GM12878 (cell line): ENCODE measurements around the gene NFATC2. TPM values are rescaled to one million over a fixed set of nuclear protein-coding genes. Genes with fewer than 3 reads are reported as not detected.
A peak's percentile ranks its signal among the peaks of the same experiment; 100 is the strongest.

Experiments
- ATF3 ChIP-seq: IDR thresholded peaks from 2 replicates; pipeline ENCODE4 v1.6.1; 2011; ENCODE audit warnings: low read depth, mild to moderate bottlenecking, low read length, moderate library complexity, borderline replicate concordance; ENCODE audit errors: extremely low read depth
- BMI1 ChIP-seq: fragments of 450-650 bp; IDR thresholded peaks from 2 replicates; pipeline ENCODE4 v1.6.1; 2016; ENCODE audit warnings: mild to moderate bottlenecking, moderate library complexity, borderline replicate concordance
- CBX5 ChIP-seq: sonication (generic); IDR thresholded peaks from 2 replicates; pipeline ENCODE4 v1.6.1; 2016; ENCODE audit warnings: low read depth, moderate library complexity, mild to moderate bottlenecking, inconsistent platforms
- CEBPB ChIP-seq, 2 experiments: fragments of 150-350 bp in 1 of 2; IDR thresholded peaks; 2 replicates each; pipeline ENCODE4 v1.6.1; 2012 to 2014; ENCODE audit warnings: low read depth in 2 of 2, low read length in 2 of 2, borderline replicate concordance in 1 of 2, inconsistent platforms in 1 of 2
- CHD1 ChIP-seq: IDR thresholded peaks from 2 replicates; pipeline ENCODE4 v1.6.1; 2012; ENCODE audit warnings: low read depth, low read length, improper control_type of control experiment
- CHD2 ChIP-seq: IDR thresholded peaks from 2 replicates; pipeline ENCODE4 v1.6.1; 2011; ENCODE audit warnings: low read depth, low read length, improper control_type of control experiment, borderline replicate concordance
- CHD4 ChIP-seq: fragments of 200-600 bp; sonication (generic); IDR thresholded peaks from 2 replicates; pipeline ENCODE4 v1.6.1; 2016; ENCODE audit warnings: mild to moderate bottlenecking
- EGR1 ChIP-seq, 2 experiments: IDR thresholded peaks; 1 replicate in 1 of 2; 2 replicates in 1 of 2; pipeline ENCODE4 v1.6.1; 2011 to 2012; ENCODE audit warnings: low read depth in 2 of 2, low read length in 2 of 2, borderline replicate concordance in 1 of 2, mild to moderate bottlenecking in 1 of 2, moderate library complexity in 1 of 2
- EZH2 ChIP-seq: IDR thresholded peaks from 2 replicates; pipeline ENCODE4 v1.6.1; 2012; ENCODE audit warnings: low read depth, mild to moderate bottlenecking, control low read depth, inconsistent platforms, low read length, borderline replicate concordance; ENCODE audit not compliant: control insufficient read depth
- HCFC1 ChIP-seq: fragments of 150-350 bp; IDR thresholded peaks from 2 replicates; pipeline ENCODE4 v1.6.1; 2014; ENCODE audit warnings: low read length
- HDAC2 ChIP-seq: fragments of 200-600 bp; sonication (generic); IDR thresholded peaks from 2 replicates; pipeline ENCODE4 v1.6.1; 2017
- HDGF ChIP-seq: fragments of 450-650 bp; IDR thresholded peaks from 2 replicates; pipeline ENCODE4 v1.6.1; 2016; ENCODE audit warnings: antibody characterized with exemption
- KDM1A ChIP-seq: fragments of 200-600 bp; sonication (generic); IDR thresholded peaks from 2 replicates; pipeline ENCODE4 v1.6.1; 2016; ENCODE audit warnings: borderline replicate concordance
- MEF2B ChIP-seq: fragments of 450-650 bp; IDR thresholded peaks from 2 replicates; pipeline ENCODE4 v1.6.1; 2018; ENCODE audit warnings: mild to moderate bottlenecking, moderate library complexity; ENCODE audit not compliant: partially characterized antibody, poor library complexity, severe bottlenecking
- MXI1 ChIP-seq: fragments of 150-350 bp; IDR thresholded peaks from 2 replicates; pipeline ENCODE4 v1.6.1; 2011; ENCODE audit warnings: low read depth, mild to moderate bottlenecking, inconsistent platforms, low read length, improper control_type of control experiment
- PAX5 ChIP-seq: IDR thresholded peaks from 2 replicates; pipeline ENCODE4 v1.6.1; 2011; ENCODE audit warnings: low read depth, low read length, borderline replicate concordance
- PML ChIP-seq: IDR thresholded peaks from 2 replicates; pipeline ENCODE4 v1.6.1; 2012; ENCODE audit warnings: low read length, inconsistent platforms
- SIX5 ChIP-seq: IDR thresholded peaks from 2 replicates; pipeline ENCODE4 v1.6.1; 2011; ENCODE audit warnings: mild to moderate bottlenecking, low read depth, low read length, moderate library complexity; ENCODE audit not compliant: severe bottlenecking
- SMC3 ChIP-seq: IDR thresholded peaks from 2 replicates; pipeline ENCODE4 v1.6.1; 2011; ENCODE audit warnings: low read length, improper control_type of control experiment, borderline replicate concordance
- ZBTB40 ChIP-seq: fragments of 450-650 bp; IDR thresholded peaks from 2 replicates; pipeline ENCODE4 v1.6.1; 2016; ENCODE audit warnings: mild to moderate bottlenecking, moderate library complexity, borderline replicate concordance
- ZNF592 ChIP-seq: fragments of 450-650 bp; IDR thresholded peaks from 2 replicates; pipeline ENCODE4 v1.6.1; 2017; ENCODE audit warnings: mild to moderate bottlenecking, moderate library complexity
- polyA plus RNA-seq, 11 experiments: library from polyadenylated mRNA; depleted of rRNA in 4 of 11; unstranded in 6 of 11; stranded (reverse) in 5 of 11; fragments of >200 nt; fragmentation: Nextera tagmentation in 4 of 11; fragmentation: Illumina TruSeq in 1 of 11; extraction: Ambion mirVana in 4 of 11; extraction: Trizol in 1 of 11; gene quantifications; 1 replicate in 1 of 11; 2 replicates in 10 of 11; pipeline versions ENCODE4 v1.2.1 to v1.2.3, GENCODE V29; 2011 to 2016; ENCODE audit warnings: inconsistent platforms in 2 of 11, missing spikeins in 2 of 11, low read depth in 1 of 11
- total RNA-seq, 4 experiments: library from RNA; depleted of rRNA in 3 of 4; stranded (reverse); fragments of >200 nt in 3 of 4; fragmentation: Illumina TruSeq in 1 of 4; extraction: Trizol in 1 of 4; gene quantifications; 2 replicates each; pipeline versions ENCODE4 v1.2.1 to v1.2.3, GENCODE V29; 2013 to 2021

NFATC2 gene
- total and polyA plus RNA-seq, 10 of the 15 experiments (the other 5 are each of a cell fraction or from before 2014, with no cell fraction given): 3.3 to 20.0 (median 7.3) TPM

GRCh38 chr20:51460569-51461265 lies 81.8 kb downstream of the NFATC2 start (continued):
- TF ChIP-seq ZNF592: no peak
- no peak for TF ChIP-seq SIX5
- TF ChIP-seq CHD1: no peak
- peak; percentile 97 for TF ChIP-seq PAX5
- no peak; the same call in 1 of the 2 replicates for TF ChIP-seq ZBTB40
- TF ChIP-seq HCFC1: no peak; the same call in 1 of the 2 replicates
- no peak for TF ChIP-seq HDAC2
- peak; percentile 79; the same call in 1 of the 2 replicates for TF ChIP-seq CHD2
- TF ChIP-seq BMI1: peak; percentile 80
- no peak for TF ChIP-seq KDM1A
- no peak; the same call in 1 of the 2 replicates for TF ChIP-seq SMC3
- TF ChIP-seq MXI1: peak; percentile 57; the same call in 1 of the 2 replicates
- no peak for TF ChIP-seq EZH2
- no peak for TF ChIP-seq PML
- peak; percentile 91 for TF ChIP-seq MEF2B
- peak in 1 of 2 experiments; percentile 67; a peak in 2 of 4 replicates for TF ChIP-seq CEBPB (IDR thresholded peaks at IDR 0.05; ENCODE audit: borderline replicate concordance in 1 of 2, low read depth in 2 of 2, low read length in 2 of 2)
- TF ChIP-seq EGR1 (IDR thresholded peaks at IDR 0.05; ENCODE audit: borderline replicate concordance in 1 of 2, low read depth in 2 of 2, low read length in 2 of 2): no peak
- peak; percentile 90; the same call in 1 of the 2 replicates for TF ChIP-seq CBX5
- TF ChIP-seq CHD4: no peak
- no peak for TF ChIP-seq ATF3
- no peak for TF ChIP-seq HDGF
